Nephron (organoid): ENCODE data around the gene NDUFS8.

Source experiments
- H3K27ac Mint-ChIP-seq, 3 experiments: 2 replicates each; pipeline ENCODE4 v1.8.0; 2020; ENCODE audit warnings: mixed read lengths in 3 of 3, mild to moderate bottlenecking in 2 of 3, moderate library complexity in 1 of 3
- H3K27me3 Mint-ChIP-seq: 2 replicates; pipeline ENCODE4 v1.8.0; 2021; ENCODE audit warnings: low read depth, mild to moderate bottlenecking, moderate library complexity, mixed read lengths
- H3K36me3 Mint-ChIP-seq: 2 replicates; pipeline ENCODE4 v1.8.0; 2020; ENCODE audit warnings: low read depth, mixed read lengths
- H3K4me1 Mint-ChIP-seq: 2 replicates; pipeline ENCODE4 v1.8.0; 2020; ENCODE audit warnings: mixed read lengths
- H3K4me3 Mint-ChIP-seq, 3 experiments: 2 replicates each; pipeline ENCODE4 v1.8.0; 2020; ENCODE audit warnings: mild to moderate bottlenecking in 3 of 3, mixed read lengths in 3 of 3, moderate library complexity in 2 of 3
- H3K9me3 Mint-ChIP-seq: 2 replicates; pipeline ENCODE4 v1.8.0; 2020; ENCODE audit warnings: mixed read lengths
- CTCF ChIP-seq, 3 experiments: fragments of 200-600 bp; sonication (generic); IDR thresholded peaks; one replicate each; pipeline ENCODE4 v1.5.0; 2021; ENCODE audit warnings: antibody characterized with exemption in 3 of 3; ENCODE audit not compliant: unreplicated experiment in 3 of 3

Gene NDUFS8

GRCh38 chr11:68038226-68038717 lies 7.8 kb downstream of the NDUFS8 start:
- no peak for TF ChIP-seq CTCF (IDR thresholded peaks at IDR 0.05; ENCODE audit: unreplicated experiment in 3 of 3)
- H3K27me3 Mint-ChIP-seq: no peaks in the 10 kb centered on the region
- peaks cover 12% of the 10 kb centered on the region for H3K4me1 Mint-ChIP-seq
- no peak overlapping the region for H3K4me3 Mint-ChIP-seq
- no peak overlapping the region for H3K27ac Mint-ChIP-seq
- peaks cover 5% of the 10 kb centered on the region for H3K36me3 Mint-ChIP-seq
- no peaks in the 10 kb centered on the region for H3K9me3 Mint-ChIP-seq

- no peak for TF ChIP-seq CTCF (IDR thresholded peaks at IDR 0.05; ENCODE audit: unreplicated experiment in 3 of 3)
- H3K36me3 Mint-ChIP-seq: peaks cover 1% of the 10 kb centered on the region
Measured at GRCh38 chr11:68038718-68039525, 8.4 kb downstream of the NDUFS8 start, which contains the start of gene TCIRG1. TCIRG1 (plus strand) TSS chr11:68039025; CDS start chr11:68041272, 2,247 bp downstream.

GRCh38 chr11:68039526-68040086 lies 9.1 kb downstream of the NDUFS8 start:
- no peaks in the 10 kb centered on the region for H3K9me3 Mint-ChIP-seq
- H3K4me3 Mint-ChIP-seq: peak overlapping the region in 2 of 3 experiments; percentile 72 to 76
- H3K36me3 Mint-ChIP-seq: no peaks in the 10 kb centered on the region
- TF ChIP-seq CTCF (IDR thresholded peaks at IDR 0.05; ENCODE audit: unreplicated experiment in 3 of 3): no peak
- peaks cover 12% of the 10 kb centered on the region for H3K4me1 Mint-ChIP-seq
- H3K27ac Mint-ChIP-seq: peak overlapping the region; percentile 69 to 92 (median 85)
- H3K27me3 Mint-ChIP-seq: no peaks in the 10 kb centered on the region

More at GRCh38 chr11:68038718-68039525, 8.4 kb downstream of the NDUFS8 start, which contains the start of gene TCIRG1:
- Mint-ChIP-seq H3K4me3 (peak within 1 kb of the TSS in 2 of 3 experiments; percentile 72 to 76), H3K9me3 (no peaks in the 10 kb centered on the region), H3K27me3 (no peaks in the 10 kb centered on the region), H3K4me1 (peaks cover 12% of the 10 kb centered on the region), H3K27ac (peak within 1 kb of the TSS; percentile 69 to 92 (median 85))

GRCh38 chr11:68040101-68040956 lies 9.8 kb downstream of the NDUFS8 start:
- peak overlapping the region; percentile 61 to 83 (median 77) for H3K4me3 Mint-ChIP-seq
- H3K36me3 Mint-ChIP-seq: no peaks in the 10 kb centered on the region
- H3K4me1 Mint-ChIP-seq: peaks cover 12% of the 10 kb centered on the region
- no peaks in the 10 kb centered on the region for H3K27me3 Mint-ChIP-seq
- no peak for TF ChIP-seq CTCF (IDR thresholded peaks at IDR 0.05; ENCODE audit: unreplicated experiment in 3 of 3)
- H3K27ac Mint-ChIP-seq: peak overlapping the region; percentile 69 to 92 (median 85)
- H3K9me3 Mint-ChIP-seq: no peaks in the 10 kb centered on the region

GRCh38 chr11:68040957-68041591 lies 10.6 kb downstream of the NDUFS8 start:
- H3K36me3 Mint-ChIP-seq: no peaks in the 10 kb centered on the region
- H3K4me1 Mint-ChIP-seq: peaks cover 12% of the 10 kb centered on the region
- no peak for TF ChIP-seq CTCF (IDR thresholded peaks at IDR 0.05; ENCODE audit: unreplicated experiment in 3 of 3)
- no peaks in the 10 kb centered on the region for H3K27me3 Mint-ChIP-seq
- H3K9me3 Mint-ChIP-seq: no peaks in the 10 kb centered on the region
- peak overlapping the region in 1 of 3 experiments; percentile 67 for H3K27ac Mint-ChIP-seq
- H3K4me3 Mint-ChIP-seq: no peak overlapping the region
